Stimulated activated CD8-positive, alpha-beta memory T cell treated with anti-CD3 and anti-CD28 coated beads, Interleukin-4, amount 100 ng/mL, for 1 hour (primary cell): ENCODE data around the gene LRRC32.

Experiments
- DNase-seq, 2 donors: peaks; one replicate each; pipeline ENCODE4 v3.0.0-alpha.2; 2020; ENCODE audit warnings: low read depth in 2 of 2, low spot score in 1 of 2

The LRRC32 gene

DNA sequence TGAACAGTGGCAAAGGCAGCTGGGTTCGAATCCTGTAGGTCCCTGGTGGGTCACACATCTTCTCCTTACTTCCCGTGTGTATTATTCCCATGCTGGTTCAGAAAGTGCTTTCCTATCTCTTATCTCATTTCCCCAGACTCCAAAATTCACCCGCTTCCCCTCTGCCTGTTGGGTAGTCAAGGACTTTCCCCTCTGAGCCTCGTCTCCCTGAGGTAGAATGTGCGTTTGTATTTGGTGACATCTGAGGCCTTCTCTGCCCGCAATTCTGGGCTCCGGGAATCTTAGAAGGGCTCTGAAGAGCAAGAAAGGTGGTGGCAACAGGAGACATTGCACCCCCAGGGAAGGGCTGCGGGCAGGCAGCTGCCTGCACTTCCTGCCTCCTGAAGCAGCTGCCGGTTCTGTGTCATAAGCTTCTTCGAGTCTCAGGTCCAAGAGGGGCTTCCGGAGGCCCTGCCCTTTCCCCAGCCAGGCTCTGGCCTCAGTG lies 5.9 kb downstream of the LRRC32 start:
- no peak for DNase-seq

DNA sequence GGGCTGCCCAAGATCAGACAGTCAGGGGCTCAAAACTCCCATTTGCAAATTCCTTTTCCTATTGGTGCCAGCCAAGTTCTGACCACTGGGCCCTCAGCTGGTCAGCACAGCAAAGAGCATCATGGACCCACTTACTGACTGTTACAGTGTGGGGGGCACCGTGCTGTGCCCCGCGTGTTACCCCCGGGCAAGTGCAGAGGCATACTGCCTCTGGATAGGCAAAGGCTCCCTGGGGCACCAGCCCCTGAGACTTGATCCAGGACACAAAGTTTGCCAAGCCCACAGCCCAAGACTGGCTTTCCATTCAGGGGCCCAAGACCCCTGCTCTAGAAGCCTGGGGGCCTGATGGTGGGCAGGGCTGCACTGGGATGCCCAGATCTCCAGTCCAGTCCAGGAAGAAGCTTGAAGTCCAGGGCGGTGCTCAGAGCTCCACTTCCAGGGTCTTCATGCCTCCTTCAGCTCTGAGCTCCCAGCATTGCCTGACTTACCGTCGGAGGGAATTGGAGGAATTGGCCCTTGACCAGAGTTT lies 6.6 kb downstream of the LRRC32 start:
- no peak for DNase-seq

DNA sequence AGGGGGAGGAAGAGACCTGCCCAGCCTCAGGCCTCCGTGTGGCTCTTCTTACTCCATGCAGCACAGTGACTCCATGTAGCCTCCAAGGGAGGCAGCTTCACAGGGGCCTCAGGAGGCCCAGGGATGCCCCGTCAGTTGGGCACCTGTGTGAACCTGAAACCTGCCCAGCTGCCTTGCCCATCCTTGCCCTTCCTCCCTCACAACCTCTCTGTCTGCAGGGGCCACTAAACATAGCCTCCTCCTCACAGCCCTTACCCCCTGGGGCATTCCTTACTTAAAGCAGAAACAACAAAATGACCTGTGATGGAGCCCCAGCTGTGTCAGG lies 7.1 kb downstream of the LRRC32 start:
- no peak for DNase-seq

DNA sequence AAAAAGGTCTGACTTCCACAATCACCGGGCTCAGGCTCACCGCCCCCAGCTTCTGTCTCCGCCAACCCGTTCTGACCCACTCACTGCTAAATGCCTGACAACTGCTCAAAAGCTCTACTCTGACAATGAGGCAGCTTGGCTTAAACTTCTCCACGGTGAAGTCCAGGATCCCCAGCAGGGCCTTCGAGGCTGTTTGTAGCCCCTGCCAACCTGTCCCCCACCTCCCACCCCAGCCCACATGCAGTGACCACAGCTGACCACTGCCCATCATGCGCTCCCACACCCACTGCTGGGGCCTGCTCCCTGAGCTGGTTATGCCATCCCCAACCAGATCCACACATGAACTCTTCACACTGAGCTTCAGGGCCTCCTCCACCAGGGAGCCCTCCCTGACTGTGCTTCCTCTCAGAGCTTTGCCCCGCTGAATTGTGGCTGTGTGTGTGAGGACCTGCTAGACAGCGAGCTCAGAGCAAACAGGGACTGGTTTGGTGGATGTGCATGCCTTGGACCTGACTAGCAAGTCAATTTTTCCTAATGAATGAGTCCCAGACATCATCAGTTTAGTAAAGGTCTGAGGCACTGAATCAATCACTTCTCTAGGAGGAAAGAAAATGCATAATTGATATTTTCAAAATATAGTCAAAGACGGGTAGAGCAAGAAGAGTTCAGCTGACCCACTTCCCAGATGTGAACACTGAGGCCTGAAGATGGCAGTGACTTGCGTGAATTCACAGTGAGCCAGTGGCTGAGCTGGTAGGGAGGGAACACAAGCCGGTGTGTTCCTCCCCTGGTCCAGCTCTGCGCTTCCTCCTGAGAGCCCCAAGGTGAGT lies 7.7 kb downstream of the LRRC32 start:
- no peak for DNase-seq

DNA sequence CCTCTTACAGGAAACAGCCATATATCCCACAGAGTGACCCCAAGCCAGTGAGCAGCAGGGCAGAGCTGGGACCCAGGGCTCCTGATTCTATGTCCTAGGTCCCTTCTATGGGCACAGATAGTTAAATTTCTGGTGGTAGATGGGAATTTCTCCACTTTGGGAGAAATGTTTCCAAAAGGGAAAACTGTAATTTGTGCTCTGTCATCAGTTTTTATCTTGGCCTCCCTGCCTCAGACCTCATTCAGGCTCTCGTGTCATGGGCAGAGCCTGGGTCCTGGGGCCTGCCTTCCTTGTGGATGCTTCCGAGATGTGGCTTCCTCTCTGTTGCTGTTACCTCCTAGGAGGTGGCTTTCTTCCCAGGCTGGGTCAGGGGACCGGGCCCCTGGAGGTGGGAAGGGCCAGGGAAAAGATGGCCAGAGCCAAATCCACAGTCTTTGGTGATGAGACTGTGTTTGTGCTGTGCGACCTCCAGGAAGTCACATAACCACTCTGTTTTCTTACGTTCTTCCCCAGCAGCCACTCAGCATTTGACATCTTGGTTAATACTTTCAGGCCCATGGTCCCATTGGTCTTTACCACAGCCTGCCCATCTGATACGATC lies 8.6 kb downstream of the LRRC32 start:
- DNase-seq: no peak

DNA sequence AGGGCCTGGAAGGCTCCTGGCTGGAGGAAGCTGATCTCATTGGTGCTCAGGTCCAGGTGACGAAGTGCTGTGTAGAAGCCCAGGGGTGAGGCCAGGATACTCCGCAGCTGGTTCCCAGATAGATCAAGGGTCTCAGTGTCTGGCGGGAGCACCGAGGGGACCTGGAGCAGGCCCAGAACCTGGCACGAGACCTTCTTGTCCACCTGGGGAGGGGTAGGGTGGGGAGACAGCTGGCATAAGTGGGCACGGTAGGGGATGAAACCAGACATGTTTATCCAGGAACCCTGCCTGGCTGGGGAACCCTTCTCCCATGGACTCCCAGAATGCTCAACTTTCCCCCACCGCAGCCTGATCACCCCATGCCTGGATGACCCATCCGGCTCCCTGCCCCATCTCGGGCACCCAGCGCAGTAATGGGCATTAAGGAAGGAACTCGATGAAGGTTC lies 9.2 kb downstream of the LRRC32 start:
- no peak for DNase-seq

DNA sequence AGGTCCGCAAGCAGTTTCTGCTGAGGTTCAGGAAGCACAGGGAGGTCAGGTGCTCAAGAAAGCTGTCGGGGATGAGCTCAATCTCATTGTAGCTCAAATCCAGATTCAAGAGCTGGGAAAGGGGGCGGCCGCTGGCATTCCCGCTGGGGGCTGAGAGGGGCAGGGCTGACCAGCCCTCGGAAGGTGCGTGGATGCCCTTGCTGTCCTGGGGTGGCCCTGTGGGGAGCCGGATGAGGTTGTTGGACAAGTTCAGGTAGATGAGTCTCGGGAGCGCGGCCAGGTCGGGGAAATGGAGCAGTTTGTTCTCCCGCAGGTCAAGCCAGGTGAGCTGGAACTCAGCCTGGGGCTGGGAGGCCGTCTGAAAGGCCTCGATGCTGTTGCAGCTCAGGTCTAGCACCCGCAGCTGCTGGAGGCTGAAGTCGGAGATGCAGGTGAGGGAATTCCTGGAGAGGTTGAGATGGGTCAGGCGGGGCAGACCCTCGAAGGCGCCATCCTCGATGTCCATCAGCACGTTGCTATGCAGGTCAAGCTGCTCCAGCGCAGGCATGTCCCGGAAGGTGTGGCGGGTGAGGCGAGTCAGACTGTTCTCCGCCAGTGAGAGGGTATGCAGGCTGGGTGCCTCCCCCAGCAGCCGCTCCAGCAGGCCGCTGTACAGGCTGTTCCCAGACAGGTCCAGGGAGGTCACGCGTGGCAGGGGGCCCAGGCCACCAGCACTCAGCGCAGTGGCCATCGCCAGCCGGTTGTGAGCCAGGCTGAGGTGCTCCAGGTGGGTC lies 9.8 kb downstream of the LRRC32 start:
- no peak for DNase-seq

DNA sequence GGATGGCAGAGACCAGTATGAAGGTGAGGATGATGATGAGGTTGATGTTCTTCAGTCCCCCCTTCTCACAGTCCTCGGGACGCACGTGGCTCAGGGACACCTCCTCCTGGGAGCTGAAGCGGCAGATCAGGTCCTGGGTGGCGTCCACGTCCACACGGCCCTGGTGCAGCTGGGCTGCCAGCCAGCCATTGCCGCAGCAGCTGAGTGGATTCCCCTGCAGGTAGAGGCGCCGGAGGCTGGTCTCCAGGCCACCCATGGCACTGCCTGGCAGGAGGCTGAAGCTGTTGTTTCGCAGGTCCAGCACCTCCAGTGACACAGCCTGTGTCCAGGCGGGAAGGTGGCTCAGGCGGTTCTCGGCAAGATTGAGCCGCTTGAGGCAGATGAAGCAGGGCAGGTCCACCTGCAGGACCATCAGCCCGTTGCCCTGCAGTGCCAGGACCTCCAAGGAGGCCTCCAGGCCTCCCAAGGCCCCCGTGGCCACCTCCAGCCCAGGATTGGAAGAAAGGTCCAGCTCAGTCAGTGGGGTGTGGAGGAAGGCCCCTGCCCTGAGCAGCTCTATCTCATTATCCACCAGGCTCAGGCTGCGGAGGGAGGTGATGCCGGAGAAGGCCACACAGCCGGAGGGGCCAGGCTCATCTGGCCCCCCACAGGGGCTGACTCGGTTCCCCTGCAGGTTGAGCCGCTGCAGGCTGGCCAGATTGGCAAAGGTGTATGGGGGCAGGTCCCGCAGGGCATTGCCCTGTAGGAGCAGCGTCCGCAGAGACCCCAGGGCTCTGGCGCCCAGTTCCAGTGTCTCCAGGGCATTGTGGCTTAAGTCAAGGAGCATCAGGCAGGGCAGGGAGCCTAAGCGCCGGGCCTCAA lies 10.6 kb downstream of the LRRC32 start:
- DNase-seq: no peak

DNA sequence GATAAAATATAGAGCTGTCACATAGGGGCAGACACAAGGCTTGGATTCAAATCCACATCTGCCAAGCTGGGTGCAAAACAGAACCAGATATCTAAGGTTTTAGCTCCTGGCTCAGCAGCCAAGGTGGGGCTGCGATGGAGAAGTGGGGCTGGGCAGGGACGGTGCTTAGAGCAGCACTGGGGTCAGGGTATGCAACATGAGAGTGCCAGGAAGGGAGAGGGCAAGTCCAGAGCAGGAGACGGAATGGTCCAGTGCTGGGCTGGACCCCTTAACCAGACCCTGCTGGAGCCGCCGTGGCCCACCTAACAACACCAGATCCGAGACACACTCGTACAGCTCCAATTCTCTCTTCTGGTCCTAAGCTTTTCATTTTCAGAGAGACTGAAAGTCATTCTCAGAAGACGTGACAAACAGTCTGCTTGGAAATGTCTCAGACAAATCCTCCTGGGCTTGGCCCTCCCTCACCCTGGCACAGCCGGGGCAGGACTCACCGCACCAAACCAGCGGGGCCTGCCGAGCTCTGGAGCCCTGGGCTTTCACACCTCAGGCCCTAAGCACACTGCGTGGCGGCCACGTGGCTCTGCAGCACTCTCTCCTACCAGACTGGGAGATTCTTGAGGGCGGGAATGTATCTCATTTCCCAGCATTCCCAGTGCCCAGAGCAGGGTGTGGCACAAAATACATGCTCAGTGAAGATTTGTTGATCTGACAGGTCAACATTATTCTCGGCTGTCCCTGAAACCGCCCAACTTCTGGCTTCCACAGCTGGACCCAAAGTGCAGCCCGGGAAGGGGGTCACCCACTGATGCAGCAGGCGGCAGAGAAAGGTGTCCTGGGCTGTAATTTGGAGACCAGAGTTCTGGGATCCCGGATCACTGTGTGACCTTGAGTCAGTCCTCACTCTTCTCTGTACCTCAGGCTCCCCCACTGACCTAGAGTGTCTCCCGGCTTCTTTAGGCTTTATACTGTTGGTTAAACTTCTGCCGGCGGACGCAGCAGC lies 11.6 kb downstream of the LRRC32 start:
- no peak for DNase-seq

DNA sequence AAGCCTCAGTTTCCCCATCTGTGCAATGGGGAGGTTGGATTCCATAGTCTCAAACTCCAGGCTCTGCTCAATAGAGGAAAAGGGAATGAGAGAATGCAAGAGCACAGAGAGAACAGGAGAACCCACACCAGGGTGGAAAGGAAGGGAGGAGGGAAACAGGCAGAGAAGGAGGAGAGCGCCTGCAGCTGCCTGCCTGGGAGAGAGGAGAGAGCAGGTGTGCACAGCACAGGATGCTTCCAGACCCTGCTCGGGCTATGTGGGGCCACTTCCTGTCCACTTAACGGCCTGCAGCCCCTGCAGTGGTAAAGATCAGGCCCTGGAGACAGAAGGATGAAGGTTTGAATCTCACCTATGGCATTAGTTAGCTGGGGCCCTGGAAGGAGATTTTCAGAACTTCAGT lies 12.3 kb downstream of the LRRC32 start:
- no peak for DNase-seq

DNA sequence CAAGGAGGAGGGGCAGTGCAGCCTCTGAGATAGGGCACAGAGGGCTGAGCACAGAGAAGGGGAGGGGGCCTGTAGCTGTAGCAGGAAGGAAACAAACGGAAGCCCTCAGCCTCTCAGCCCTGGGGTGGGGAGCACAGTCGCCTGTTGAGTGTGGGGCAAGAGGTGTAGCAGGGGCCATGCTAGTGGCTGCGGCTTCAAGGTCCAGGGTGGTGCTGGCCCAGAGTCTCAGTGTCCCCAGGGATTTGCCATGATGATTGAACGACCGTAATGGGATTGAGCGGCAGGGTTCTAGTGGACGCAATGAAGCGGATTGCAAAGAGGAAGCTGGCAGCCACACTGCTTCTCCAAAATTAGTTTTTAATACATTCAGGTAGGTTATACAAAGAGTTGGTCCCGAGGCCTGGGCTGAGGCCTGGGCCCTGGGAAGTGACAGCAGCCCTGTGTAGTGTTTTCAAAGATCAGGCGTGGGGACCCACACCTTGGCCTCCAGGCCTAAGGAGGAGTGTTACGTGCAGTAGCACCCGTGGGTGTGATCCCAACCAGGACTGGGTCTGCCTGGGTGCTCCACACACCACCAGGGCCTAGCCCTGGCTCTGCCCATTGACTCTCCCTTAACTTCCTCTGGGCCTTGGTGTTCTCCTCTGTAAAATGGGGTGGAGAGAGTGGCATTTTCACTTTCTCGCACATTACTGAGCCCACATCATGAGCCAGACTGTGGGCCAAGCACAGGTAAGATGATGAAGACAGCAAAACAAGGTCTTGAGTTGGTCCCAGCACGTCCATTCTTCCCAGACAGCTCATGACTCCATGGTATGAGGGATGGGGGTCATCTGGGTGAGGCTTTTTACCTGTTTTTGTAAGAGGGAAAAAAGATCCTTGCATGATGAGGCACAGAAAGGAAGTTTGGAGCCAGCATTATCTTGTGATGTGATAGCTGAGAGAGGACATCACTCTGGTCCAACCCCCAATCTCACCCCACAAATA lies 13.1 kb downstream of the LRRC32 start:
- no peak for DNase-seq

DNA sequence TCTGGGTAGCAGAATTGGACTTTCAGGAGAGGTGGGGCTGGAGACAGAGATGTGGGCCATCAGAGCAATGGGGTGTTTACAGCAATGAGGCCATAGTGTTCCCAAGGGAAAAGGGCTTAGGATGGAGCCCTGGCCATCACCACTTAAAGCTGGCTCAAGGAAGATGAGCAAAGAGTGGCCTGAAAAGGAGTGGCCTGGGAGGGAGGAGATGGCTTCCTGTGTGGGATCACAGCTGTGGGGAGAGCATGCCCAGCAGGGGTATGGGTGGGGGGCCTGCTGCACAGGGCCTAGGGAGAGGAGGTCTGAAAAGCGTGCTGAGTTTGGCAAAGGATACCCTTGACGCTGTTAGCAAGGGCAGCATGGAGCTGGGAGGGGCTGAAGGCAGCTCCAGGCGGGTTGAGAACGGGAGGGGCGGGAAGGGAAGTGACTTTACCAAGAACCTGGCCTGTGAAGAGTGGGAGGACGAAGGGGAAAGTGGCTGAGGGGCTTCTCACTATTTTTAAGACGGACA lies 13.9 kb downstream of the LRRC32 start:
- no peak for DNase-seq

DNA sequence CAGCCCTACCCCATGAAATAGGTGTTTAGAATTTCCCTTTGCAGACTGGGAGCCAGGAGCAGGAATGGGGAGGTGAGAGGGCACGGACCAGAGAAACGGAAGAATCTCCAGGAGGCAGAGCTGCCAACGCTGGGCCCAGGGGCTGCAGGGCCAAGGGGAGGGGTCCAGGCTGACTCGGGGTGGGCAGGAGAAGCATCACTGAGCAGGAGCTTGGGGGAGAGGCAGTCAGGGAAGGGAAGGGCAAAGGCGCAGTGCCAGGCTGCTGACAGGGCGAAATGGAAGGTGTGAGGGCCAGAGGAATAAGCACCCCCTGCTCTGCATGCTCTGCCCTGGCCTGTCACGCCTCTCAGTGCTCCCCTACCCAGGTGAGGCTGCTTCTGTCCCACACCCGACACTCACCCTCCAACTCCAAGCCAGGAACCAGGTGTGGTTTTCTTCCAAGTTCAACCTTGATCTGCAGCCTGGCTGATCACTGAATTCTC lies 14.5 kb downstream of the LRRC32 start:
- DNase-seq: no peak

DNA sequence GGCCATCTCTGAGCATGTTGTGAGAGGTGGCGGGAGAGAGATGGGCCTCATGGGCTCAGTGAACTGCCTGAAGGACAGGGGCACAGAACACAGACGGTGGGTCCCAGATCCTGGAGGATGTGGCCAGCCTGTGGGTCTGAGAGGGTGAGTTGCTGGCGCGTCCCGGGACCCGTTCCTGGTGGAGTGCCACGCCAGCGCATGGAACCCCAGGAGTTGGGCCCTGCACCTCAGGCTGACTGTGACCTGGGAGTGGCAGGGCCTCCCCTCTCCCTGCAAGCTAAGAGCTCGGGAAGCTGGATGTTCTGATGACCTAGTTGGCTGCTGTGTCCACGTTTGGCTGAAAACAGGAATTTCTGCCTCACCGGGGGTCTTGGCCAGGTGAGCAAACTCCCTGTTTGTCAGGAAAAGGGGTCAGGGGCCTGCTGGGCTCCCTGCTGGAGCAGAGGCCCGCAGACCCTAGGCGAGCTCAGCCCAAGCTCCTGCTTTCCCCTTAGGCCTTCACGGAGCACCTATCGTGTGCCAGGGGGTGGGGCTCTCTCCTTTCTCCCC lies 15.0 kb downstream of the LRRC32 start:
- no peak for DNase-seq

DNA sequence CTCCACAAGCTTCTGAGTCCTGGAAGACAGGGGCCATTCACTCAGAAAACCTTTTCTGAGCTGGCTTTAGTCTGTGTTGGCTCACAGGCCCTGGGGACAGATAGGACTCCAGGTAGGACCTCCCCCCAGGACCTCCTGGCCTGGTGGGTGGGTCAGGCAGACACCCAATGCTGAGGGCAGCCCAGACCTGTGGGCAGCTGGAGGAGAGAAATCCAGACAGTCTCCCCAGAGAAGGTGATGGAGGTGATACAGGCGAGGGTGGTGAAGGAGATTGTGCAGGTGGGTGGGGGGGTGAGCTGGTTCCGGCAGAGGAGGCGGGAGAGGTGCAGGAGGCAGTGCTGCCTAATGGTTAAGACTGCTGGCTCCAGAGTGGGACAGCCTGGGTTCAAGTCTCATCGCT lies 15.6 kb downstream of the LRRC32 start:
- DNase-seq: no peak

DNA sequence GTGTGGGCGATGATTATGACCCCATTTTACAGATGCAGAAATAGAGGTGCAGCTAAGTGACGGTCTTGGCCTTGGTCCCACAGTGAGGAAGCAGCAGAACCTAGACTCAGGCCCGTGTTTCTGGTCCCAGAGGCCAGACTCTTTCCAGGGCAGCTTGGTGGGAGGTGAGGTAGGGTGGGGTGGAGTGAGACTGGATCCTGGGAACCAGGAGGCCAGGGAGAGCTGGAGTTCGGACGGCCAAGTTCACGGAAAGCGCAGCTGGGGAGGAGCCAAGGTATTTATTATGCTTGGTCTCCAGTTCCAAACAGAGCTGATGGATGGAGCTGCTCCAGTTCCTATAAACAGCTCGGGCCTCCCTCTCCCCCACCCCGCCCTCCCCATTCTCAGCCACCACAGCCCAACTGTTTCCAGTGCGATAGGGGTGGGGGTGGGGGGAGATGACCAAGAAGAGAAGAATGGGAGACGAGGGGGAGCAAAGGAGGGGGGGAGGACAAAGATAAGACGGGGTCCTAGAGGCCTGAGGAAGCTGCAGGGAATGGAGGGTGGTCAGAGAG lies 16.2 kb downstream of the LRRC32 start:
- no peak for DNase-seq

DNA sequence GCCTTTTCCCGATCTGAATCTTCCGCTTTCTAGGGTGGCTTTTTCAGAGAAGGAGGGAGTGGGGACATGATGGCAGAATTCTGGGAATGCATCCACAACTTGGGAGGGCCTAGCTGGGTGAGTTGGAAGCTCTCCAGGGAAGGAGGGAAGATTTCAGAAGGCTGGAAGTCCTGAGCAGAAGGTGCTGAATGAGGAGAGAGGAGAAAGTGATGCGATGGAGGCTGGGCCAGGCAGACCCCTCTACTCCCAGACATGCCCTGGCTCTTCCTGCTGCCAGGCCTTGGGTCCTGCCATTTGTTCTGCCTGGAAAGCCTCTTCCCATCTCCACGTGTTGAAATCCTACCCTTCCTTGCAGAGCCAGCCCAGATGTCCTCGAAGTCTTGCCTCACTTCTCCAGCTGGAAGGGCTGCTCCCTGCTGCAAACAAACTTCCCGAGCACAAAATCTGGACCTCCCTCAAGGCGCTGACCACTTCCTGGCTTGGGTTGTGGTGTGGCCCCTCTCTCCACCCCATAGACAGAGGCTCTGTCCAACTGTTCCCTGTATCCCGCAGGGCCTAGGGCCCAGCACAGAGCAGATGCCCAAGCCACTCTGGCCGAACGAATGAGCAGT lies 16.8 kb downstream of the LRRC32 start:
- DNase-seq: no peak
